ENCODE results near the gene EPDR1.

- no peak for TF ChIP-seq YY1 (IDR thresholded peaks at IDR 0.05; ENCODE audit: low read depth)
- no peak for TF ChIP-seq TAF1 (IDR thresholded peaks at IDR 0.05; ENCODE audit: low read depth)
Observed at GRCh38 chr7:37984750-37985390, 64.4 kb downstream of the EPDR1 start.
